K562 (cell line): ENCODE measurements around the gene GRIK3. TPM values are rescaled to one million over a fixed set of nuclear protein-coding genes. Genes with fewer than 3 reads are reported as not detected.
A peak's percentile ranks its signal among the peaks of the same experiment; 100 is the strongest.

Experiments
- ATAC-seq: fragments of 200-7000 bp; cut with Tn5 transposase; 3 replicates; pipeline ENCODE4 v1.9.1; 2020; ENCODE audit warnings: moderate library complexity
- BruUV-seq: library from RNA; stranded (reverse); fragments of 400-500 nt; replicated peaks from 2 replicates; lab custom pipeline; 2021; lab: Mats Ljungman, UMichigan
- CTCF ChIA-PET: fragments of 300-600 bp; formaldehyde crosslinking; extraction: SDS; loops from one replicate; lab custom pipeline; 2021; ENCODE audit warnings: low intra/inter-chr PET ratio; lab: Yijun Ruan, JAX
- POLR2A ChIA-PET: fragments of 300-600, 350-650 bp; sonication (Branson Sonifier 250); formaldehyde crosslinking; extraction: SDS; loops from one replicate; lab custom pipeline; 2021; ENCODE audit warnings: antibody characterized with exemption, inconsistent platforms; lab: Yijun Ruan, JAX
- DNase-seq, 4 experiments: peaks; one replicate each; pipeline versions ENCODE4 v3.0.0 to v3.0.0-alpha.2; 2011 to 2018; ENCODE audit warnings: low spot score in 3 of 4, mixed read lengths in 3 of 4; ENCODE audit errors: extremely low read depth in 1 of 4
- FAIRE-seq: peaks from 2 replicates; lab custom pipeline; 2011; peaks lifted over from hg19 to GRCh38; lab: Jason Lieb, UNC
- H2AFZ ChIP-seq: 2 replicates; pipeline ENCODE4 v1.6.0; 2011; ENCODE audit warnings: low read depth, low read length, control low read depth, inconsistent platforms
- H3K27ac ChIP-seq: fragments of 200-600 bp; 3 replicates; pipeline ENCODE4 v1.8.0; 2011; ENCODE audit warnings: low read depth, mild to moderate bottlenecking, control low read depth, inconsistent platforms, low read length, moderate library complexity, mixed read lengths; ENCODE audit errors: extremely low read depth
- H3K27me3 ChIP-seq, 2 experiments: fragments of 300-600 bp in 1 of 2; 2 replicates in 1 of 2; 3 replicates in 1 of 2; pipeline versions ENCODE4 v1.6.0 to v1.8.0; 2011; ENCODE audit warnings: inconsistent platforms in 2 of 2, low read length in 2 of 2, mild to moderate bottlenecking in 1 of 2, mixed read lengths in 1 of 2, moderate library complexity in 1 of 2; ENCODE audit not compliant: control insufficient read depth in 2 of 2, insufficient read depth in 2 of 2
- H3K36me3 ChIP-seq: fragments of 300-600 bp; 3 replicates; pipeline ENCODE4 v1.8.0; 2011; ENCODE audit warnings: mild to moderate bottlenecking, low read length, inconsistent platforms; ENCODE audit not compliant: control insufficient read depth, insufficient read depth
- H3K4me1 ChIP-seq, 2 experiments: fragments of 200-600 bp in 1 of 2; replicated peaks in 1 of 2; 2 replicates in 1 of 2; 3 replicates in 1 of 2; pipeline versions ENCODE4 v1.5.1 to v1.8.0; 2011; ENCODE audit warnings: inconsistent platforms in 2 of 2, low read length in 2 of 2, mild to moderate bottlenecking in 1 of 2, mixed read lengths in 1 of 2, moderate library complexity in 1 of 2; ENCODE audit not compliant: control insufficient read depth in 2 of 2, insufficient read depth in 2 of 2
- H3K4me2 ChIP-seq: 2 replicates; pipeline ENCODE4 v1.6.1; 2011; ENCODE audit warnings: low read length, control low read depth, inconsistent platforms, mixed read lengths; ENCODE audit not compliant: insufficient read depth
- H3K4me3 ChIP-seq: fragments of 200-600 bp; sonication (generic), shearing (Covaris generic); 2 replicates; pipeline ENCODE4 v1.5.1; 2016; ENCODE audit warnings: control low read depth, inconsistent platforms
- H3K79me2 ChIP-seq: fragments of 200-600 bp; 3 replicates; pipeline ENCODE4 v1.8.0; 2011; ENCODE audit warnings: low read length, inconsistent platforms; ENCODE audit not compliant: control insufficient read depth, insufficient read depth
- H3K9ac ChIP-seq, 2 experiments: 2 replicates each; pipeline versions ENCODE4 v1.6.0 to v1.6.1; 2011; ENCODE audit warnings: low read depth in 2 of 2, low read length in 2 of 2, control low read depth in 1 of 2, inconsistent platforms in 1 of 2, mild to moderate bottlenecking in 1 of 2, mixed read lengths in 1 of 2; ENCODE audit not compliant: insufficient read depth in 1 of 2
- H3K9me1 ChIP-seq: one replicate; pipeline ENCODE4 v1.6.0; 2011; ENCODE audit warnings: inconsistent platforms, mild to moderate bottlenecking, low read length, moderate library complexity; ENCODE audit not compliant: control insufficient read depth, insufficient read depth
- H3K9me3 ChIP-seq: replicated peaks from 2 replicates; pipeline ENCODE4 v1.5.1; 2011; ENCODE audit warnings: low read depth, low read length, inconsistent platforms; ENCODE audit not compliant: control insufficient read depth, insufficient read depth
- H4K20me1 ChIP-seq: replicated peaks from 2 replicates; pipeline ENCODE4 v1.6.1; 2011; ENCODE audit warnings: low read length, inconsistent platforms, mixed read lengths; ENCODE audit not compliant: control insufficient read depth, insufficient read depth
- GTF2F1 ChIP-seq: IDR thresholded peaks from 2 replicates; pipeline ENCODE4 v1.6.1; 2011; ENCODE audit warnings: low read depth, low read length, improper control_type of control experiment
- IFI16 ChIP-seq: fragments of 250-450 bp; sonication (Bioruptor Pico); IDR thresholded peaks from 2 replicates; pipeline ENCODE4 v2.1.2; 2022; ENCODE audit warnings: mild to moderate bottlenecking, inconsistent platforms
- KDM1A ChIP-seq, 2 experiments: fragments of 450-650 bp; IDR thresholded peaks; 2 replicates each; pipeline ENCODE4 v1.6.1; 2016; ENCODE audit warnings: mild to moderate bottlenecking in 2 of 2
- MTA3 ChIP-seq: fragments of 450-650 bp; formaldehyde crosslinking; IDR thresholded peaks from 2 replicates; pipeline ENCODE4 v1.6.1; 2017; ENCODE audit warnings: mild to moderate bottlenecking, borderline replicate concordance
- NBN ChIP-seq: fragments of 450-650 bp; IDR thresholded peaks from 2 replicates; pipeline ENCODE4 v1.6.1; 2016; ENCODE audit warnings: low read depth, mild to moderate bottlenecking
- NFIC ChIP-seq: fragments of 450-650 bp; IDR thresholded peaks from 2 replicates; pipeline ENCODE4 v1.6.1; 2017; ENCODE audit warnings: mild to moderate bottlenecking, inconsistent platforms
- WGBS: fragments of 100-300 bp; shearing (Covaris generic); methylation state at CpG from one replicate; pipeline ENCODE4 v1.1.6; 2016; ENCODE audit warnings: low coverage, mixed read lengths; ENCODE audit not compliant: insufficient coverage; ENCODE audit errors: missing lambda C conversion rate; 5-methylcytosine and 5-hydroxymethylcytosine counted together
- in situ Hi-C: fragments of 300-500 bp; cut with MboI; formaldehyde crosslinking; loops from 4 replicates; pipeline ENCODE4 v1.15.0; 2018; ENCODE audit warnings: inconsistent platforms, mixed read lengths
- intact Hi-C: fragments of 100-400 bp; cut with micrococcal nuclease; formaldehyde crosslinking; loops from 2 replicates; pipeline ENCODE4 v1.14.2; 2022
- polyA plus RNA-seq, 8 experiments: library from polyadenylated mRNA; depleted of rRNA in 4 of 8; stranded (reverse) in 5 of 8; unstranded in 3 of 8; fragments of >200 nt; fragmentation: Nextera tagmentation in 2 of 8; fragmentation: Illumina TruSeq in 1 of 8; extraction: Ambion mirVana in 2 of 8; extraction: Trizol in 1 of 8; gene quantifications; 2 replicates each; pipeline versions ENCODE4 v1.2.1 to v1.2.3, GENCODE V29; 2011 to 2014; ENCODE audit warnings: inconsistent platforms in 1 of 8, missing spikeins in 1 of 8
- total RNA-seq, 7 experiments: library from RNA; depleted of rRNA in 6 of 7; stranded (reverse); fragments of >200 nt in 6 of 7; fragmentation: Illumina TruSeq in 2 of 7; extraction: Trizol in 2 of 7; gene quantifications; 2 replicates each; pipeline versions ENCODE4 v1.2.1 to v1.2.3, GENCODE V29; 2011 to 2021; ENCODE audit warnings: low replicate concordance in 1 of 7

The GRIK3 gene
- total and polyA plus RNA-seq, 9 of the 15 experiments (the other 6 are each of a cell fraction or from before 2014, with no cell fraction given) = not detected

- TF ChIP-seq MTA3 = no peak
- no peak for TF ChIP-seq NBN
- TF ChIP-seq GTF2F1 = no peak
- no peak for TF ChIP-seq IFI16 (CRISPR knock-in tag)
- TF ChIP-seq, all 486 proteins: peak for 0
These were observed 212.9 kb downstream of the GRIK3 start (continued) for GRCh38 chr1:36821386-36821785.

GRCh38 chr1:36818771-36819170, 215.5 kb downstream of the GRIK3 start:
- Histone ChIP-seq H2AFZ (no peak overlapping the region), H3K9me3 (no peaks in the 10 kb centered on the region), H3K27me3 (peaks cover 5 to 16% of the 10 kb centered on the region in 2 experiments; a peak in 2 of 5 replicates), H3K9me1 (no peaks in the 10 kb centered on the region), H3K79me2 (no peaks in the 10 kb centered on the region), H3K4me1 (0 out of 5 replicates have a peak, but pooled peaks cover 0 to 1% of the 10 kb centered on the region in 2 experiments), H3K36me3 (no peaks in the 10 kb centered on the region), H3K27ac (no peak overlapping the region), H4K20me1 (peaks cover 2% of the 10 kb centered on the region; the same call in 1 of the 2 replicates), H3K4me2 (no peak overlapping the region), H3K9ac (no peak overlapping the region), H3K4me3 (no peak overlapping the region)
- DNase-seq (no peak), FAIRE-seq (no peak), ATAC-seq (peak; percentile 38; the same call in 2 of the 3 replicates)
- in situ Hi-C loops (no loop called here), intact Hi-C loops (no loop called here)
- 0% methylated on average over 2 of the region's 2 CpGs for WGBS
- no TSS peak for BruUV-seq
- ChIA-PET POLR2A (no interaction called here), CTCF (no interaction called here)
- TF ChIP-seq NFIC = 0 out of 2 replicates have a peak, but pooled peaks have one; percentile 31
- TF ChIP-seq KDM1A (IDR thresholded peaks at IDR 0.05) = no peak
